Peyer's patch (tissue), 4 donors: ENCODE measurements around the gene ANAPC16.
A peak's percentile ranks its signal among the peaks of the same experiment; 100 is the strongest.

Experiments
- POLR2A ChIP-seq, 2 donors: fragments of 450-650 bp; IDR thresholded peaks; one replicate each; pipeline ENCODE4 v1.5.1; 2017; ENCODE audit warnings: antibody characterized with exemption in 2 of 2, mild to moderate bottlenecking in 2 of 2, moderate library complexity in 2 of 2
- TF ChIP-seq, protein P1 (sequence below), 6 experiments: fragments of 450-650 bp in 4 of 6; fragments of 200-600 bp in 2 of 6; sonication (generic) in 1 of 6; IDR thresholded peaks; one replicate each; pipeline ENCODE4 v1.5.1; 2017 to 2019; ENCODE audit warnings: antibody characterized with exemption in 6 of 6, mild to moderate bottlenecking in 3 of 6, moderate library complexity in 1 of 6

DNA sequence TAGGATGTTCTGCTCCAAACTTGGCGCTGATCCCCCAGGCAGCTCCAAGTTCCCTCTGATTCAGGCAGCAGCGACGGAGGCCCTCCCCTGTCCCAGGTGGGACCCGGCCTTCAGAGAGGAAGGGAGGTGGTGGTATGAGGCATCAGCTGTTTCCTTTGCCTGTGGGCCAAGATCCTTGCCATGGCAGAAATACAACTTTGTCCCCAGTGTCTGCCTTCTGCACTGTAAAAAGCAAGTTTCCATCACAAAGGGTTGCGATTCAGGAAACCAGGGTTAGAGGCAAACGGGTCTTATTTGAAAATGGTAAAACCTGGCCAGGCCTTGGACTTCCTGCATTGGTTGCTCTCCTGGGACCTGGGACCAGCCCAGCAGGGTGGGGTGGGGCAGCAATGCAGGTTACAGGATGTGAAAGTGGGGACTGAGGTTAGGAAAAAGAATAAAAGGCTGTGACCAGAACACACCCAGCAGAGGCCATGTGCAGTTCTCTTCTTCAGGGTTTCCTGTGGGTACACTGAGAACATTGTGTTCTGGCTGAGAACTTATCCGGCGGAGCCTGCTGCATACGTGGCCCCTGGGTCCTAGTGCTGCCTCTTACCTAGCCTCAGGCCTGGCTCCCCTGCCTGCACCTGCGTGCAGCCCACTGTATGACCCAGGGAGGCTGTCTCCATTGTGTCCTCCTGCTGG is 32.8 kb downstream of the ANAPC16 start:
- TF ChIP-seq, protein P1, sequence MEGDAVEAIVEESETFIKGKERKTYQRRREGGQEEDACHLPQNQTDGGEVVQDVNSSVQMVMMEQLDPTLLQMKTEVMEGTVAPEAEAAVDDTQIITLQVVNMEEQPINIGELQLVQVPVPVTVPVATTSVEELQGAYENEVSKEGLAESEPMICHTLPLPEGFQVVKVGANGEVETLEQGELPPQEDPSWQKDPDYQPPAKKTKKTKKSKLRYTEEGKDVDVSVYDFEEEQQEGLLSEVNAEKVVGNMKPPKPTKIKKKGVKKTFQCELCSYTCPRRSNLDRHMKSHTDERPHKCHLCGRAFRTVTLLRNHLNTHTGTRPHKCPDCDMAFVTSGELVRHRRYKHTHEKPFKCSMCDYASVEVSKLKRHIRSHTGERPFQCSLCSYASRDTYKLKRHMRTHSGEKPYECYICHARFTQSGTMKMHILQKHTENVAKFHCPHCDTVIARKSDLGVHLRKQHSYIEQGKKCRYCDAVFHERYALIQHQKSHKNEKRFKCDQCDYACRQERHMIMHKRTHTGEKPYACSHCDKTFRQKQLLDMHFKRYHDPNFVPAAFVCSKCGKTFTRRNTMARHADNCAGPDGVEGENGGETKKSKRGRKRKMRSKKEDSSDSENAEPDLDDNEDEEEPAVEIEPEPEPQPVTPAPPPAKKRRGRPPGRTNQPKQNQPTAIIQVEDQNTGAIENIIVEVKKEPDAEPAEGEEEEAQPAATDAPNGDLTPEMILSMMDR (IDR thresholded peaks at IDR 0.05): peak in 1 of 6 experiments; percentile 28
- peak in 1 of 2 donors; percentile 58 for TF ChIP-seq POLR2A (IDR thresholded peaks at IDR 0.05)
